Measurements from ENCODE around the gene COL24A1. TPM values are rescaled to one million over a fixed set of nuclear protein-coding genes. Genes with fewer than 3 reads are reported as not detected.
"Not testable (repeated sequence)": the region's sequence is repeated elsewhere in the genome, so short reads cannot be mapped to it uniquely, and the experiment has no call there.

COL24A1 gene
- total RNA-seq, 1 experiment from 2014 or later: 2.2 TPM

- peak; percentile 22 for DNase-seq (ENCODE audit: low read depth)
Observed at GRCh38 chr1:85992791-85993190, 163.8 kb downstream of the COL24A1 start.

GRCh38 chr1:85991261-85991660, 165.3 kb downstream of the COL24A1 start:
- DNase-seq (ENCODE audit: low read depth): no peak

GRCh38 chr1:85984636-85985035, 171.9 kb downstream of the COL24A1 start:
- no peak for DNase-seq (ENCODE audit: low read depth)

- DNase-seq (ENCODE audit: low read depth): no peak
Observed at GRCh38 chr1:85983316-85983715, 173.3 kb downstream of the COL24A1 start.

GRCh38 chr1:85976516-85977205, 179.9 kb downstream of the COL24A1 start:
- peak; percentile 5 for DNase-seq (ENCODE audit: low read depth)

- DNase-seq (ENCODE audit: low read depth): no peak
Observed at GRCh38 chr1:85975912-85976371, 180.6 kb downstream of the COL24A1 start.

- DNase-seq (ENCODE audit: low read depth): no peak
Observed at GRCh38 chr1:85962457-85962856, 194.1 kb downstream of the COL24A1 start.

GRCh38 chr1:85957760-85958159, 198.8 kb downstream of the COL24A1 start:
- no peak for DNase-seq (ENCODE audit: low read depth)

- DNase-seq (ENCODE audit: low read depth): not testable (repeated sequence)
Observed at GRCh38 chr1:85955218-85955617, 201.4 kb downstream of the COL24A1 start.

- no peak for DNase-seq (ENCODE audit: low read depth)
Observed at GRCh38 chr1:85952460-85952859, 204.1 kb downstream of the COL24A1 start.

- no peak for DNase-seq (ENCODE audit: low read depth)
Observed at GRCh38 chr1:85947186-85947585, 209.4 kb downstream of the COL24A1 start.

- no peak for DNase-seq (ENCODE audit: low read depth)
Observed at GRCh38 chr1:85943945-85944344, 212.6 kb downstream of the COL24A1 start.

GRCh38 chr1:85943526-85943925, 213.0 kb downstream of the COL24A1 start:
- no peak for DNase-seq (ENCODE audit: low read depth)

- DNase-seq (ENCODE audit: low read depth): no peak
Observed at GRCh38 chr1:85940656-85941306, 215.8 kb downstream of the COL24A1 start.

GRCh38 chr1:85938829-85939228, 217.7 kb downstream of the COL24A1 start:
- DNase-seq (ENCODE audit: low read depth): no peak

GRCh38 chr1:85936470-85936869, 220.1 kb downstream of the COL24A1 start:
- DNase-seq (ENCODE audit: low read depth): no peak

GRCh38 chr1:85936057-85936456, 220.5 kb downstream of the COL24A1 start:
- no peak for DNase-seq (ENCODE audit: low read depth)

GRCh38 chr1:85935234-85935633, 221.3 kb downstream of the COL24A1 start:
- no peak for DNase-seq (ENCODE audit: low read depth)

GRCh38 chr1:85934516-85934915, 222.1 kb downstream of the COL24A1 start:
- no peak for DNase-seq (ENCODE audit: low read depth)

GRCh38 chr1:85933961-85934360, 222.6 kb downstream of the COL24A1 start:
- no peak for DNase-seq (ENCODE audit: low read depth)

- no peak for DNase-seq (ENCODE audit: low read depth)
Observed at GRCh38 chr1:85911742-85912141, 244.8 kb downstream of the COL24A1 start.

- no peak for DNase-seq (ENCODE audit: low read depth)
Observed at GRCh38 chr1:85900921-85901320, 255.7 kb downstream of the COL24A1 start.

GRCh38 chr1:85898861-85899260, 257.7 kb downstream of the COL24A1 start:
- DNase-seq (ENCODE audit: low read depth): peak; percentile 18
